Esophagus squamous epithelium (tissue), 5 donors: ENCODE measurements around the gene TCF7. TPM values are rescaled to one million over a fixed set of nuclear protein-coding genes. Genes with fewer than 3 reads are reported as not detected.

Experiments
- DNase-seq: peaks from one replicate; lab custom pipeline; 2025; lab: John Stamatoyannopoulos, UW
- H3K27ac ChIP-seq, 4 donors: fragments of 200-600 bp; sonication (generic); one replicate each; pipeline ENCODE4 v1.5.1; 2016 to 2019; ENCODE audit warnings: mild to moderate bottlenecking in 1 of 4
- H3K27me3 ChIP-seq, 4 donors: fragments of 200-600 bp; sonication (generic); 1 replicate in 3 of 4; 2 replicates in 1 of 4; pipeline versions ENCODE4 v1.5.1 to v1.6.0; 2017 to 2021; ENCODE audit warnings: antibody characterized with exemption in 1 of 4
- H3K36me3 ChIP-seq, 3 donors: fragments of 200-600 bp; sonication (generic); one replicate each; pipeline ENCODE4 v1.5.1; 2016 to 2019
- H3K4me1 ChIP-seq, 3 donors: fragments of 200-600 bp; sonication (generic); one replicate each; pipeline ENCODE4 v1.5.1; 2017 to 2019
- H3K4me3 ChIP-seq, 4 donors: fragments of 200-600 bp; sonication (generic); 1 replicate in 3 of 4; 2 replicates in 1 of 4; pipeline ENCODE4 v1.5.1; 2016 to 2019; ENCODE audit warnings: mild to moderate bottlenecking in 2 of 4, moderate library complexity in 1 of 4
- H3K9me3 ChIP-seq, 3 donors: fragments of 200-600 bp; sonication (generic); one replicate each; pipeline ENCODE4 v1.5.1; 2016 to 2019
- POLR2A ChIP-seq, 4 donors: fragments of 450-650 bp; IDR thresholded peaks; one replicate each; pipeline ENCODE4 v1.6.1; 2017; ENCODE audit warnings: antibody characterized with exemption in 4 of 4, mild to moderate bottlenecking in 4 of 4, moderate library complexity in 3 of 4
- WGBS, 2 donors: methylation state at CpG; one replicate each; pipeline ENCODE4 v1.1.5; 2018; 5-methylcytosine and 5-hydroxymethylcytosine counted together
- intact Hi-C: fragments of 100-400 bp; cut with DNase I; formaldehyde crosslinking; loops from one replicate; pipeline ENCODE4 v1.15.0; 2022
- total RNA-seq, 4 donors: library from RNA; depleted of rRNA; stranded (reverse); fragments of >200 nt; gene quantifications; one replicate each; pipeline ENCODE4 v1.1.0, GENCODE V29; 2016
- TF ChIP-seq, protein P1 (sequence below), 6 experiments: fragments of 450-650 bp in 4 of 6; fragments of 200-600 bp in 2 of 6; sonication (generic) in 2 of 6; IDR thresholded peaks; one replicate each; pipeline ENCODE4 v1.5.1; 2016 to 2019; ENCODE audit warnings: antibody characterized with exemption in 6 of 6, mild to moderate bottlenecking in 4 of 6, moderate library complexity in 4 of 6
- donor health status: DM: yes; HTN: yes; CAD: no.

Gene TCF7
- total RNA-seq, 4 donors from 2014 or later: 1.9 to 7.6 (median 2.8) TPM

DNA sequence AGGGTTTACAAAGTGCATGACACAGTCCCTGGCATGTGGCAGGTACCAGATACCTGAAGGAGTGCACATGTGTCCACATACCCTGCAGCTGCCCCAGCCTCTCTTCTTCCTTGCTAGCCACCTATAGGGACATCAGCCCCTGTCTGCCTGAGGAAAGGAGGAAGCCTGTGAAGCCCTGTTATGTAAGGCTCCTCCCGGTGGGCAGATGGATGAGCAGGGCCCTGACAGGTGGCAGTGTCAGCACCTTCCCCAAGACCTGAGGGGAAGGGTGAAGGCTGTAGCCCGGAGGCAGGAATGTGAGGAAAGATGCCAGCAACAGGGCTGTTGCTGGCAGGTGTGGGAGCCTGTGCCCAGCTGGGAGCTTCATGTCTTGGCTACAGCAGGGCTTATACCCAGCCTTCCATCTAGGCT lies 21.7 kb downstream of the TCF7 start:
- no peak overlapping the region for H3K4me3 ChIP-seq
- intact Hi-C loops: loop anchor here (5.0 kb wide), 1 partner anchor 34 kb away; no protein-coding TSS in a partner anchor
- H3K27ac ChIP-seq: no peak overlapping the region
- no peaks in the 10 kb centered on the region for H3K9me3 ChIP-seq
- WGBS, 2 donors: 60% methylated on average over 1 of the region's 2 CpGs; no CpG with 5 or more reads in 1 of the 2 donors
- DNase-seq: no peak
- H3K27me3 ChIP-seq: no peaks in the 10 kb centered on the region
- peaks cover 7 to 50% (median 10%) of the 10 kb centered on the region in 3 donors for H3K4me1 ChIP-seq
- H3K36me3 ChIP-seq: peaks cover 0 to 82% (median 7%) of the 10 kb centered on the region in 3 donors
- TF ChIP-seq POLR2A (IDR thresholded peaks at IDR 0.05): no peak
- TF ChIP-seq, protein P1, sequence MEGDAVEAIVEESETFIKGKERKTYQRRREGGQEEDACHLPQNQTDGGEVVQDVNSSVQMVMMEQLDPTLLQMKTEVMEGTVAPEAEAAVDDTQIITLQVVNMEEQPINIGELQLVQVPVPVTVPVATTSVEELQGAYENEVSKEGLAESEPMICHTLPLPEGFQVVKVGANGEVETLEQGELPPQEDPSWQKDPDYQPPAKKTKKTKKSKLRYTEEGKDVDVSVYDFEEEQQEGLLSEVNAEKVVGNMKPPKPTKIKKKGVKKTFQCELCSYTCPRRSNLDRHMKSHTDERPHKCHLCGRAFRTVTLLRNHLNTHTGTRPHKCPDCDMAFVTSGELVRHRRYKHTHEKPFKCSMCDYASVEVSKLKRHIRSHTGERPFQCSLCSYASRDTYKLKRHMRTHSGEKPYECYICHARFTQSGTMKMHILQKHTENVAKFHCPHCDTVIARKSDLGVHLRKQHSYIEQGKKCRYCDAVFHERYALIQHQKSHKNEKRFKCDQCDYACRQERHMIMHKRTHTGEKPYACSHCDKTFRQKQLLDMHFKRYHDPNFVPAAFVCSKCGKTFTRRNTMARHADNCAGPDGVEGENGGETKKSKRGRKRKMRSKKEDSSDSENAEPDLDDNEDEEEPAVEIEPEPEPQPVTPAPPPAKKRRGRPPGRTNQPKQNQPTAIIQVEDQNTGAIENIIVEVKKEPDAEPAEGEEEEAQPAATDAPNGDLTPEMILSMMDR (IDR thresholded peaks at IDR 0.05): no peak

DNA sequence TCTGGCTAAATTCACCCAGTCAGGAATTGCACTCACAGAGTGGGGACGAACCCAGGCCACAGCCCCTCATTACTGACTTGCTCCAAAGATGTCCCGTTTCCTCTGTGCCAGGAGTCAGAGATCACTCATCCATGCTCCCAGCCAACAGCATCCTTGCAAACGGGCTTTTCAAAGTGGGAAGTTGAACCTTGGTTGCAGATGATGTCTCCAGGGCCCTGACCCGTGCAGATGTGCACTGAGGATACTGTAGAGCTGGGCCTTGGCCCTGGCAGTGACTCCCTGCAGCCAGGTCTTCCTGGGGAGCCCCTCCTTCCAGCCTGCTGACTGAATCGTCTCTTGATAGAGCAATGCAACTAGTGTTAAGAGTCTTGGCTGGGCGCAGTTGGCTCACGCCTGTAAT lies 22.3 kb downstream of the TCF7 start:
- 70 to 93% methylated on average over 4 to 7 of the region's 7 CpGs for WGBS, 2 donors

DNA sequence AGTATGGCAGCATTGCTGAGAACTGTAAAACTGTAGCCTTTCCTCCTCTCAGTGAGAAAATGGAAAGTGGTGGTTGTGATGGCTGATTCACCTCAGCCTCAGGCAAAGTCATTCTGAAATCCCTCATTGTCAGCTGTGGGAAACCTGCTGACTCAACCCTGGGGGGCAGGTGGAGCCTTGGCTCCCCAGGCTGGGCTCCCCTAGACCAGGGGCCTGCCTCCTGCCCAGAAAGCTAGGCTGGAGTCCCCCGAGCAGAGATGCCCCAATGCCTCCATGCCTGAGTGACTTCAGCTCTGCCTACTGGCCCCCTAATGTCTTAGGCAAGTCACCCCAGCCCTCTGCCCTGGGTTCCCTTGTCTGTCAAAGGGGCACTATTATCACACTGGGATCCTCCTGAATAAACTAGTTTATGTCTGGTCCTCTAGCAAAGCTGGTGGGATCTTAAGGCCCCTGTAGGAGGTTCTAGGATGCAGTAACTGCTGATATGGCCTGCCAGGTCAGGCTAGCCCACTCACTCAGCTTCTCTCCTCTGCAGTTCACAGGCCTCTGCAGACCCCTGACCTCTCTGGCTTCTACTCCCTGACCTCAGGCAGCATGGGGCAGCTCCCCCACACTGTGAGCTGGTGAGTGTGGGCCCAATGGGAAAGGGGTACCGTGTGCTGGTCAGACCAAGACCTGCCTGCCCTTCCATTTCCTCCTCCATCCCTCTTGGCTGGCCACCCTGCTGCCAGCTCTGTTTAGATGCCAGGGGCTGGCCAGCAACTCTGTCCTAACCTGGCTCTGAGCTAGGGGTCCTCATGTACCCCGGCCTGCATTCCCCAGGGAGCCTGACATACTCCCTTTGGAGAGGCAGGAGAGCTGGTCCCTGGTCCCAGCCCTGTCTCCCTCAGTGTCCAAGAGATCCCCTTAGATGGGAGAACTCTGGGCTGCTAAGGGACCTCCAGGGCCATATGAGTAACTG lies 24.2 kb downstream of the TCF7 start:
- Histone ChIP-seq H3K4me3 (no peak overlapping the region), H3K4me1 (peaks cover 7 to 46% (median 10%) of the 10 kb centered on the region in 3 donors), H3K36me3 (peaks cover 7 to 82% (median 17%) of the 10 kb centered on the region in 3 donors), H3K27ac (no peak overlapping the region), H3K9me3 (no peaks in the 10 kb centered on the region), H3K27me3 (no peaks in the 10 kb centered on the region)
- 57% methylated on average over 2 of the region's 3 CpGs; no CpG with 5 or more reads in 1 of the 2 donors for WGBS, 2 donors
- intact Hi-C loops: loop anchor here (2.0 to 5.0 kb wide), 2 partner anchors 36 to 98 kb away; no protein-coding TSS in a partner anchor
- no peak for DNase-seq
- TF ChIP-seq, protein P1 (IDR thresholded peaks at IDR 0.05): no peak
- TF ChIP-seq POLR2A (IDR thresholded peaks at IDR 0.05): no peak

More for the DNA sequence above, 22.3 kb downstream of the TCF7 start:
- TF ChIP-seq POLR2A (IDR thresholded peaks at IDR 0.05): no peak
- TF ChIP-seq, protein P1 (IDR thresholded peaks at IDR 0.05): no peak
- H3K9me3 ChIP-seq: no peaks in the 10 kb centered on the region
- no peaks in the 10 kb centered on the region for H3K27me3 ChIP-seq
- H3K4me1 ChIP-seq: peaks cover 7 to 54% (median 10%) of the 10 kb centered on the region in 3 donors
- intact Hi-C loops: loop anchor here (5.0 kb wide), 1 partner anchor 34 kb away; no protein-coding TSS in a partner anchor
- no peak for DNase-seq
- H3K4me3 ChIP-seq: no peak overlapping the region
- H3K27ac ChIP-seq: no peak overlapping the region
- H3K36me3 ChIP-seq: peaks cover 0 to 82% (median 7%) of the 10 kb centered on the region in 3 donors

DNA sequence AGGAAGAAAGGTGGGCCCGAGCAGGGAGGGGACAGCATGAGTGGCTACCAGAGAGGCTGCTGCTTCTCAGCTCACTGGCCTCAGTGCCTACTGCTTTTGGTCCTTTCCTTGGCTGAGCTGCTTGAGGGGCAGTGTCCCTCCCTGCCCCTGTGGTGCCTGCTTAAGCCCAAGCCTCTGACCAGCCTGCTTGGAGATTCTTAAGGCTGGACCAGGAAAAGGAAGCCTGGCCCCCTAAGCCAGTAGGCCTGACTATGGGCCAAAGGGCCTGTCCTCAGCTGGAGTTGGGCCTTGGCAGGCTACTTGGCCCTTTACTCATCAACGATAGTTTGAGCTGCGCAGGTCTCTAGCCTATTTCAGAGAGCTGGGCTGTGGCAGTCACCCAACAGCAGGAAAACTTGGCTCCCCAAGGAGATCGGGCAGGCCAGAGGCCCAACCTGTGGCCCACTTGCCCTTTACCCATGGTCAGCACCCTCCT lies 24.9 kb downstream of the TCF7 start:
- H3K36me3 ChIP-seq: peaks cover 7 to 82% (median 22%) of the 10 kb centered on the region in 3 donors
- H3K4me3 ChIP-seq: no peak overlapping the region
- H3K27ac ChIP-seq: no peak overlapping the region

More for the DNA sequence above, 24.9 kb downstream of the TCF7 start:
- intact Hi-C loops: loop anchor here (2.0 to 5.0 kb wide), 2 partner anchors 37 to 99 kb away; no protein-coding TSS in a partner anchor
- Histone ChIP-seq H3K4me1 (peaks cover 7 to 45% (median 10%) of the 10 kb centered on the region in 3 donors), H3K9me3 (no peaks in the 10 kb centered on the region), H3K27me3 (no peaks in the 10 kb centered on the region)
- DNase-seq: no peak
- TF ChIP-seq, protein P1 (IDR thresholded peaks at IDR 0.05): no peak
- TF ChIP-seq POLR2A (IDR thresholded peaks at IDR 0.05): no peak
- 80 to 100% methylated on average over 1 of the region's 4 CpGs for WGBS, 2 donors
